ENCODE data around the gene RNU5D-1. TPM values are rescaled to one million over a fixed set of nuclear protein-coding genes. Genes with fewer than 3 reads are reported as not detected.
A peak's percentile ranks its signal among the peaks of the same experiment; 100 is the strongest.

The RNU5D-1 gene
- total RNA-seq = not detected
- polyA plus RNA-seq = not detected
- long read RNA-seq, donor 1 = 0 reads
- long read RNA-seq, donor 2 = 0 reads
- long read RNA-seq, donor 3 = 0 reads
- long read RNA-seq, donor 4 = 0 reads
- long read RNA-seq, donor 5 = 0 reads
- long read RNA-seq, donor 6 = 0 reads
- long read RNA-seq, donor 7 = 0 reads
- long read RNA-seq, donor 8 = 0 reads
- long read RNA-seq, donor 9 = 0 reads
- long read RNA-seq, donor 10 = 0 reads

DNA sequence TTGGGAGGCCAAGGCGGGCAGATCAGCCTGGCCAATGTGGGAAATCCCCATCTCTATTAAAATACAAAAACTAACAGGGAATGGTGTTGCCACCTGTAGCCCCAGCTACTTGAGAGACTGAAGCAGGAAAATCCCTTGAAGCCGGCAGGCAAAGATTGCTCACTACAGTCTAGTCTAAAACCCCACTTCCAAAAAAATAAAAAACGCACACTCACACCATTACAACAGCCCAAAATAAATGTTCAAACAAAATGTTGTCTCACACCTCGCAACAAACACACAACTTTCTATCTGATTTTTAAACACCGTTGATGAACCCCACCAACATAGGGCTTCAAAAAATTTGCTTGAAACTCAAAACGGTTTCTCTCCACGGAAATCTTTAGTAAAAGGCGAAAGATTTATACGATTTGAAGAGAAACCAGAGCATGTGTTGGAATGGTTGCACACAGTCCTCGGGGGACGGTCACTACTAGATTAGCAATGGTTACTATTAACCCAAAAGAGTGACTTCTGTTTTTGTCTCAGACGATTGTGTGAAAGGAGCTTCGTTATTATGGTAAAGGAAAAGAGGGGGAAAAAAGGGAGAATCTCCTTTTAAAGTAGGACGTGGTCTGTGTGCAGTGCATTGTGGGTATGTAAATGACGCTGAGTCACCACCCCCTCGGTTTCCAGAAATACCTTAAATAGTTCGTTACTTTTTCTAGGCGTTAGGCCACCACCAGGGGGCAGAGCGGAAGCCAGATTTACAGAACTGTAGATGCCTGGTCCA lies at the start of gene RNU5D-1:
TSS of gene RNU5D-1 (minus strand) at position 430 of the 772 bp plus-strand sequence.
- 1 to 2% (median 1%) methylated on average over 19 of the region's 19 CpGs for WGBS, 4 donors
- DNase-seq = peak; percentile 93 to 99 (median 98)
- Histone ChIP-seq H3K4me1 (replicated peaks in 1 of 2) (peaks cover 0 to 14% of the 10 kb centered on the region in 2 donors), H3K36me3 (replicated peaks in 1 of 2) (no peaks in the 10 kb centered on the region), H3K9me3 (replicated peaks in 1 of 3) (no peaks in the 10 kb centered on the region), H3K27ac (peak within 1 kb of the TSS; percentile 76 to 97 (median 88)), H3K27me3 (no peaks in the 10 kb centered on the region), H3K4me3 (peak within 1 kb of the TSS in 2 of 4 donors; percentile 6 to 38)
- TF ChIP-seq, protein P1, sequence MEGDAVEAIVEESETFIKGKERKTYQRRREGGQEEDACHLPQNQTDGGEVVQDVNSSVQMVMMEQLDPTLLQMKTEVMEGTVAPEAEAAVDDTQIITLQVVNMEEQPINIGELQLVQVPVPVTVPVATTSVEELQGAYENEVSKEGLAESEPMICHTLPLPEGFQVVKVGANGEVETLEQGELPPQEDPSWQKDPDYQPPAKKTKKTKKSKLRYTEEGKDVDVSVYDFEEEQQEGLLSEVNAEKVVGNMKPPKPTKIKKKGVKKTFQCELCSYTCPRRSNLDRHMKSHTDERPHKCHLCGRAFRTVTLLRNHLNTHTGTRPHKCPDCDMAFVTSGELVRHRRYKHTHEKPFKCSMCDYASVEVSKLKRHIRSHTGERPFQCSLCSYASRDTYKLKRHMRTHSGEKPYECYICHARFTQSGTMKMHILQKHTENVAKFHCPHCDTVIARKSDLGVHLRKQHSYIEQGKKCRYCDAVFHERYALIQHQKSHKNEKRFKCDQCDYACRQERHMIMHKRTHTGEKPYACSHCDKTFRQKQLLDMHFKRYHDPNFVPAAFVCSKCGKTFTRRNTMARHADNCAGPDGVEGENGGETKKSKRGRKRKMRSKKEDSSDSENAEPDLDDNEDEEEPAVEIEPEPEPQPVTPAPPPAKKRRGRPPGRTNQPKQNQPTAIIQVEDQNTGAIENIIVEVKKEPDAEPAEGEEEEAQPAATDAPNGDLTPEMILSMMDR (IDR thresholded peaks at IDR 0.05) = peak; percentile 83 to 94 (median 90)
- peak; percentile 86 to 99 for TF ChIP-seq POLR2A (IDR thresholded peaks at IDR 0.05)
- intact Hi-C loops (cut with DNase I) = loop anchor here in 1 of 2 donors (10.0 kb wide), 1 partner anchor 54 kb away; the partner anchor contains the start of gene BEST4

DNA sequence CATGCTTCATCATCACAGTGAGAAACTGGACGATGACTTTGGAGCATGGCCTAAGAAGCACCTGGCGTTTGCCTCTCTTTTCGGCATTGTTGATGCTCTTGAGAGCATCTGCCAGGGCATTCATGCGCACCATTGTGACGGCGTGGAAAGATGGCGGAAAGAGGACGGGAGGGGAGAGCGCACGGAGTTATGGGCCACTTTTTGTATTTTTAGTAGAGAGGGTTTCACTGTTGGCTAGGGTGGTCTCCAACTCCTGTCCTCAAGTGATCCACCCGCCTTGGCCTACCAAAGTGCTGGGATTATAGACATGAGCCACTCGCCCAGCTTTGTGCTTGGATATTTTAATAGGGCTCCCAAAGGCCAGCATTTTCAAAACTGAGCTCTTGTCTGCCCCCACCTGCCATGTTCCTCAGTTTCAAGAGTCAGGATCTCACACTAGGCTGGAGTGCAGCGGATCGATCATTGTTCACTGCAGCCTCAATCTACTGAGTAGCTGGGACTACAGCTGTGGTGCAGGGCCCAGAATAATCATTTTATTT lies 49.7 kb upstream of the RNU5D-1 start:
- no peak for DNase-seq
- TF ChIP-seq, protein P1 (IDR thresholded peaks at IDR 0.05) = no peak
- no peak for TF ChIP-seq POLR2A (IDR thresholded peaks at IDR 0.05)
- no peak overlapping the region for H3K4me3 ChIP-seq
- no peaks in the 10 kb centered on the region for H3K9me3 ChIP-seq (replicated peaks in 1 of 3)
- H3K27me3 ChIP-seq = no peaks in the 10 kb centered on the region
- peaks cover 0 to 48% of the 10 kb centered on the region in 2 donors for H3K36me3 ChIP-seq (replicated peaks in 1 of 2)
- intact Hi-C loops (cut with DNase I) = loop anchor here in 1 of 2 donors (10.0 kb wide), 1 partner anchor 46 kb away; the partner anchor contains the start of genes KIF2C and RNU5D-1
- H3K27ac ChIP-seq = no peak overlapping the region
- WGBS, 4 donors = 93 to 97% (median 94%) methylated on average over 14 of the region's 14 CpGs
- H3K4me1 ChIP-seq (replicated peaks in 1 of 2) = peaks cover 28 to 41% of the 10 kb centered on the region in 2 donors

DNA sequence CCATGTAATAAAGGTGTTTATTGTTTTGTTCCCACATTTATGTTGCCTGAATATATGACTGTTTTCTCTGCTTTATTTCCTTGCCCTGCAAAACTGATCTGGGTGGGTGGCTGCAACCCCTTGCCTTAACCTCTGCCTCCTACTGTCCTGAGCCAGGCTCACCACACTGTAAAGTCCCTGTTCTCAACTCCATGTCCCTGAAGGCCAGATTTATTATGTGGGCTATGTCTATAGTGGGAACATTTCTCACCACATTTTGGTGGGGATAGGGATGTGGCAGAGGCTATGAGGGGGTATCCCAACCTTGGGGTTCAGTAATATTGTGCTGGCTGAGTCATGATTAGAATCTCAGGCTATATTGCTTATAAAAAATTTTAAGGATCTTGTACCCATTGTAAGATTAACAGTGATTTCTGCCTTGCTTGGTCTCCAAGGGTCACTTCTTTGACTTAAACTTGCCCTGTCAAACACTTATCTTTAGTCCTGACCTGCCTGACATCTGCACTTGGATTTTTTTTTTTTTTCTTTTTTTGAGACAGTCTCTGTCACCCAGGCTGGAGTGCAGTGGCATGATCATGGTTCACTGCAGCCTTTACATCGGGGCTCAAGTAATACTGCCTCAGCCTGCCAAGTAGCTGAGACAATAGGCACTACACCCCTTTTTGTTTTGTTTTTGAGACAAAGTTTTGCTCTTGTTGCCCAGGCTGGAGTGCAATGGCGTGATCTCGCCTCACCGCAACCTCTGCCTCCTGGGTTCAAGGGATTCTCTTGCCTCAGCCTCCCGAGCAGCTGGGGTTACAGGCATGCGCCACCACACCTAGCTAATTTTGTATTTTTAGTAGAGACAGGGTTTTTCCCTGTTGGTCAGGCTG lies 48.0 kb upstream of the RNU5D-1 start:
- intact Hi-C loops (cut with DNase I) = loop anchor here in 1 of 2 donors (5.0 kb wide), 1 partner anchor 37 kb away; no protein-coding TSS in a partner anchor
- WGBS, 4 donors = 84 to 95% (median 92%) methylated on average over 6 of the region's 6 CpGs
- no peak overlapping the region for H3K4me3 ChIP-seq
- TF ChIP-seq, protein P1 (IDR thresholded peaks at IDR 0.05) = no peak
- TF ChIP-seq POLR2A (IDR thresholded peaks at IDR 0.05) = no peak
- no peaks in the 10 kb centered on the region for H3K27me3 ChIP-seq
- H3K36me3 ChIP-seq (replicated peaks in 1 of 2) = peaks cover 0 to 48% of the 10 kb centered on the region in 2 donors
- H3K27ac ChIP-seq = no peak overlapping the region
- H3K4me1 ChIP-seq (replicated peaks in 1 of 2) = peaks cover 26 to 37% of the 10 kb centered on the region in 2 donors
- no peak for DNase-seq
- H3K9me3 ChIP-seq (replicated peaks in 1 of 3) = no peaks in the 10 kb centered on the region

Measured in adrenal gland (tissue), 19 donors.